Lower leg skin (tissue), 4 donors: ENCODE data around the gene AKAP6. TPM values are rescaled to one million over a fixed set of nuclear protein-coding genes. Genes with fewer than 3 reads are reported as not detected.

Experiments used
- DNase-seq, 2 donors: peaks; one replicate each; pipeline ENCODE4 v3.0.0-alpha.2; 2019; ENCODE audit warnings: low spot score in 2 of 2
- H3K4me3 ChIP-seq: fragments of 200-600 bp; sonication (generic); 2 replicates; pipeline ENCODE4 v1.5.1; 2017; ENCODE audit warnings: mild to moderate bottlenecking, low read depth; ENCODE audit not compliant: poor library complexity, severe bottlenecking
- CTCF ChIP-seq, 3 donors: fragments of 450-650 bp; IDR thresholded peaks; one replicate each; pipeline ENCODE4 v1.5.1; 2016; ENCODE audit warnings: antibody characterized with exemption in 3 of 3, mild to moderate bottlenecking in 3 of 3, moderate library complexity in 2 of 3
- POLR2A ChIP-seq, 2 donors: fragments of 450-650 bp; IDR thresholded peaks; one replicate each; pipeline ENCODE4 v1.6.1; 2016 to 2017; ENCODE audit warnings: antibody characterized with exemption in 2 of 2, mild to moderate bottlenecking in 1 of 2, moderate library complexity in 1 of 2
- WGBS, 2 donors: methylation state at CpG; one replicate each; pipeline ENCODE4 v1.1.5; 2018; 5-methylcytosine and 5-hydroxymethylcytosine counted together
- intact Hi-C: fragments of 100-400 bp; cut with DNase I; formaldehyde crosslinking; loops from one replicate; pipeline ENCODE4 v1.15.0; 2023; ENCODE audit warnings: low total_unique reads
- total RNA-seq, 4 donors: library from RNA; depleted of rRNA; stranded (reverse); fragments of >200 nt; gene quantifications; one replicate each; pipeline ENCODE4 v1.1.0, GENCODE V29; 2016

AKAP6 gene
- total RNA-seq, 4 donors from 2014 or later, result 2.3 to 13.3 (median 3.6) TPM

DNA sequence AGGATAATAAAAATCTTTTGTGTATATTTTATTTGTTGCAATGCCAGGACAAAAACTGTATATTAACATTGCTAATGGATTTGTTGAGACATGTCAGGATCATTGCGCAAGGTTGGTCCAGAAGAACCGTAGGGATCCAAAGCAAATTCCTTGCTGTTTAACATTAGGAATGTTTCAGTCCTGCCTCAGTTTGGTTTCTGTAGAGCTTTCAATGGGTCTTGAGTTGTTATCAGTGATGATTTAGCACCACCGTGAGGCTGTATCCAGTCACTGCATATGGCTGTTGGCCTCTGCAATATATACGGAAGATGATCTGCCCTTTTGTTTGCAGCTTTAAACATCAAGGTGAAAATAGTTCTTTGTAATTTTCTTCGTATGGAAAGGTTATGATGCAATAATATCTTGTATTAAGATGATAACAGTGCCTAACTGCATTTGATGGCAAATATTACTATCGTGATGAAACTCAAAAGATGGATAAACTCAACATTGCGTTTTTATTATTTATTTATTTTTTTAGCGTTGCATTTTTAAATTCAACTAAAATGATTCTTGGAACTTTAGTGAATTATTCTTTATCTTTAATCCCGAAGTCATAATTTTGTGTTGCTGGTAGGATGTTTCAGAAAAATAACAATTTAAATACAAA, 231.2 kb downstream of the AKAP6 start:
- H3K4me3 ChIP-seq, result no peak overlapping the region
- intact Hi-C loops, result no loop called here
- DNase-seq, result peak in 1 of 2 donors; percentile 35
- TF ChIP-seq CTCF (IDR thresholded peaks at IDR 0.05) (peak in 1 of 3 donors; percentile 67), POLR2A (IDR thresholded peaks at IDR 0.05) (no peak)
- 28 to 30% methylated on average over 9 of the region's 9 CpGs for WGBS, 2 donors

- no peak overlapping the region for H3K4me3 ChIP-seq
- intact Hi-C loops, result no loop called here
- no peak for DNase-seq
- WGBS, 2 donors, result 27 to 37% methylated on average over 1 of the region's 1 CpG
- TF ChIP-seq CTCF (IDR thresholded peaks at IDR 0.05) (no peak), POLR2A (IDR thresholded peaks at IDR 0.05) (no peak)
Measured at GRCh38 chr14:32561520-32561919, 232.4 kb downstream of the AKAP6 start.

DNA sequence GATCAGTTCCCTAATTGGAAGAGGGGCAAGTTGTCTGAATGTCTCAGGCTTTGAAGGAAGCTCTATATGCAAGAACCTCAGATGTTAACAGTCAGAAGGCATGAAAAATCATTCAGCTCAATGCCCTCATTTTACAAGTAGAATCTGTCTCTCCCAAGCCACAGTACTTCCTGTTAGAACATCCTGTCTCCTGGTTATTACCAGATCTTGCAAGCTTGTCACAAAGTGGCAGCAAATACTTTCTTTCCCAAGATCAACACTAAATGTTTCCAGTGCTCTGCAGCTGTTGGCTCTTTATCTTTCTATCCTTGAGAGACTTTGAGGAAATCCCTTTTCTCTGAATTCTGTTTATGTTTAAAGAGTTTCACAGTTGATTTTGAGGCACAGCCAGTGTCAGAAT, 235.5 kb downstream of the AKAP6 start:
- no peak overlapping the region for H3K4me3 ChIP-seq
- TF ChIP-seq CTCF (IDR thresholded peaks at IDR 0.05) (no peak), POLR2A (IDR thresholded peaks at IDR 0.05) (no peak)
- intact Hi-C loops, result no loop called here
- no peak for DNase-seq

- TF ChIP-seq CTCF (IDR thresholded peaks at IDR 0.05) (no peak), POLR2A (IDR thresholded peaks at IDR 0.05) (no peak)
- H3K4me3 ChIP-seq, result no peak overlapping the region
- intact Hi-C loops, result no loop called here
- DNase-seq, result no peak
Measured at GRCh38 chr14:32565256-32565655, 236.2 kb downstream of the AKAP6 start.

GRCh38 chr14:32567543-32568384, 238.7 kb downstream of the AKAP6 start:
- no peak for TF ChIP-seq CTCF (IDR thresholded peaks at IDR 0.05)
- intact Hi-C loops, result no loop called here
- no peak for DNase-seq
- no peak overlapping the region for H3K4me3 ChIP-seq
